DLD1 (cell line): ENCODE data around the gene CST7.
"Not testable (repeated sequence)": the region's sequence is repeated elsewhere in the genome, so short reads cannot be mapped to it uniquely, and the experiment has no call there.

Source experiments
- in situ Hi-C: cut with HindIII; loops from 2 replicates; pipeline ENCODE4 v1.10.0; 2017; ENCODE audit warnings: low sequenced_read_pairs

The CST7 gene, protein sequence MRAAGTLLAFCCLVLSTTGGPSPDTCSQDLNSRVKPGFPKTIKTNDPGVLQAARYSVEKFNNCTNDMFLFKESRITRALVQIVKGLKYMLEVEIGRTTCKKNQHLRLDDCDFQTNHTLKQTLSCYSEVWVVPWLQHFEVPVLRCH

DNA sequence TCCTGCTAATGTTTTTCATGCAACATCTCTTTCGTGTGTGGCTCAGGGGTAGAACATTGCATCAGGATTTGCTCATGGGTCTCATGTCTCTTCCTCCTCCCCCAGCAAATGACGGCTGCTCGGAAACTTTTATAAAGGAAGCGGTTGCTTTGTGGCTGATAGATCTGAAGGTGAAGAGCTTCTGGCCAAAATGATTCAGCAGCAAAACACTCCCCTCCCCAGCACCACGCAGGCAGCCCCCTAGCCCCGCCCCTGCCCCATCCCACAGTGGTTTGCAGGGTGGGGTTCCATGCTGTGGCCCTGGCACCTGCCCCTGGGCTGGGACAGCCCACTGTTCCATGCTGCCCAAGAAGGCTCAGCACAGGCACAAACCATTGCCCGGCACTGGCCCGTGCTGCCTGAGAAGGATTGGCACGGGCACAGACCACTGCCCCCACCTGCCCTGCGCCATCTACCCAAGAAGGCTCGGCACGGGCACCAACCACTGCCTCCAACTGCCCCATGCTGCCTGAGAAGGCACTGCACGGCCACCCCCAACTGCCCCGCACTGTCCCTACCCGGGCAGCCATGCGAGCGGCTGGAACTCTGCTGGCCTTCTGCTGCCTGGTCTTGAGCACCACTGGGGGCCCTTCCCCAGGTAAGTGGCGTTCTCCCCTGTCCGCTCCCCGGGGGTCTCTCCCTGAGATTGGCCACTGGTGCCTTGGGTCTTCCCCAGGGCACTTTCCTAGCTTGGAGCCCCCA lies at the start of gene CST7:
TSS of gene CST7 (plus strand) at position 331 of the 741 bp plus-strand sequence. CDS start at position 568, 237 bp downstream.
- in situ Hi-C loops = no loop called here

DNA sequence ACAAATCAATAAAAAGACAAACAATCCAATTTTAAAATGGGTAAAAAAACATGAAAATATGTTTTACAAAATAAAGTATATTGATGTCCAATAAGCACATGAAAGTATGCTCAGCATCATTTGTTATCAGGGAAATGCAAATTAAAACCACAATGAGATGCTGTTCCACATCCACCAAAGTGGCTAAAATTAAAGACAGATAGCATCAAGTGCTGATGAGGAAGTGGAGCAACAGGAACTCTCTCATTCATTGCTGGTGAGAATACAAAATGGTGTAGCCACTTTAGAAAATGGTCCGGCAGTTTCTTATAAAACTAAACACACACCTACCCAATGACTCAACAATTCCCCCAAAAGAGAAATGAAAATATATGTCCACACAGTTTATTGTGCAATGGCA lies 42.3 kb upstream of the CST7 start:
- in situ Hi-C loops = no loop called here

DNA sequence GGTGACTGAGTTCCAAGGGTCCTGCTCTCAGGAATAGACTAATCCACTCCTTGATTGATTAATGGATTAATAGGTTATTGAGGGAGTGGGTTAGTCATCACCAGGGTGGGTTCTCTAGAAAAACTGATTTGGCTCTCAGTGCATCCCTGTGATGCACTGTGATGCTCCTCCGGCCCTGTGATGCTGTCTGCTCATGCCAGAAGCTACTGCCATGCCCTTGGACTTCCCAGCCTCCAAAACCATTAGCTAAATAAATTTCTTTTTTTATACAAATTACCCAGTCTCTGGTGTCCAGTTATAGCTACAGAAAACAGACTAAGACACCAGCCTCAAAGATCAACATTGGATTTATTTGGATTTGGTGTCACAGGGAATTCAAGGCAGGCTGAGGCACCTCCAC lies 40.4 kb upstream of the CST7 start:
- in situ Hi-C loops = no loop called here

DNA sequence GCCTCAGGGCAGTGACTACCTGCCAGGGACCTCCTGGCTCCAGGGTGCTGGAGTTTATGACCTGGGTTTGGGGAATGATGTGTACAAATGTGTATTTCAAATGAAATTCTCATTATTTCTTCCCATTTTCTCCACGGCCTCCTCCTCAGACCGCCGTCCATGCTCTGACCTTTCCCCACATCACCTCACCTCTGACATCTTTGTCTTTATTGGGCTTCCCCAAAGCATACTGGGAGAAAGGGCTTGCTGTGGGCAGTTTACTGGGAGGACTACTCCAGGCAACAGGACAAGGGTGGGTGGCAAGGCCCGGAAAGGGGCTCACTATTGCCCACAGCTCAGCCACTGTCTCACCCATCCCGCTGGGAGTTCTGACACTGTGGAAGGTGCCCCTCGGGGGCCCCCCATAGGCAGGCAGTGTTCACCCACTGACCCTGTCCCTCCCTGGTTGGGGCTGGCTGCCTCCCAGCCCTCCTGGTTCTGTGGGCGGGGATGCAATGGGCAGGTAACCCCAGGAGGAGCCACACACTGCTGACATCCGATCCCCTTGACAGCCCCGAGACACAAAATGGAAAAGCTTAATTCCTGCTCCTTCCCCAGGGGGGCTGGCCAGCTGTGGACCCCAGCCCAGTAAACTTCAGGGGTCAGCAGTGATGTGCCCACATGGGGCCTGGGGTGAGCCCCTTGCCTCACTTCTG lies 39.8 kb upstream of the CST7 start:
- in situ Hi-C loops = no loop called here

DNA sequence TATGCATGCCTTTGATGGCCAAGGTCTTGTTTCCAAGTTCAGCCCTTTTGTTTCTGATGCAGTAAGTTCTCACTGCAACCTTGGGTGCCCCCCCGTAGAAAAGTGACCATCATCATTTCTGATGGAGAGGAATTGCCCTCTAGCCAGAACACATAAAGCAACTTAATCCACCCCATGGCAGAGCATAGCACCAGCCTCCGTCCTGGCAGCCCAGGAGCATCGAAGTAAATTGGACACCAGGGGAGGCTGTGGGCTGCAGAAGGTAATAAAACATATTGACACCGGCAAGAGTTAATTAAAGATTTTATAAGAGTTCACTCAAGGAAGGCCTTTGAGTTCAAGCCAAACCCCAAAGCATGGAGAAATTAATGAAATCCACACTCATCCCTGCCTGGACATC lies 39.2 kb upstream of the CST7 start:
- in situ Hi-C loops = no loop called here

DNA sequence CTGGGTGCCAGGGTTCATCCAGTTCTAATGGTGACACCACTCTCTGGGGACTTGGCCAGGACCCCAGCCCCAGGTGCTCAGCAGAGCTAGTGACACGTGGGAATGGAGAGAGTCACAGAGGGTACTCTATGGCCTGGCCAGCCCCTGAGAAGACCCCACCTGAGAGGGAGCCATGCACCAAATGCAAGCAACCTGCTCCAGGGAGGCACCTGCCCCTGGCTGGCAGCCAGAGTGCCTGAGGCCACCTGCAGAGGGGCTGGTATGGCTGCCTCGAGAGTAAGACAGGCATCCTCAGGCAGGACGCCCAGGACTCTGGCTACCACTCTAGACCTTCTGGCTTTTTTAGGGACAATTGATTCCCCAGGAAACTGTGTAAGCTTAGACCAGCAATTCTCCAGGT lies 38.6 kb upstream of the CST7 start:
- in situ Hi-C loops = no loop called here

DNA sequence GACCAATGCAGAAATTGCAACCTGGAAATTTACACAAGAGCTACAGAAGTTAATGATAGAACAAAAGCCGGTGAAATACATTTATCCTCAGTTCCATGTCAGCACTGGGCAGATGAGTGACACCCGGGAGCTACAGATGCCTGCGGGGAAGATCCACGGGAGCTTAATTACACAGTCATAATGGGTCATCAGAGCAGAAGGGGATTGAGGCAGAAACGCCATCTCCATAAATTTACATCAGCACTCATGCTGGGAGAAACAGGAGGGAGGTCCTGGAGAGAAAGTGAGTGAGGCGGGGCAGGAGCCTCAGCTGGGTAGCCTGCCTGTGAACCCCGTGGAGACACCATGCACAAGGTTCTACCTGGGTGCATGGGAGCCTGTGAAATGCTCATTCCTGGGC lies 37.6 kb upstream of the CST7 start:
- in situ Hi-C loops = no loop called here

DNA sequence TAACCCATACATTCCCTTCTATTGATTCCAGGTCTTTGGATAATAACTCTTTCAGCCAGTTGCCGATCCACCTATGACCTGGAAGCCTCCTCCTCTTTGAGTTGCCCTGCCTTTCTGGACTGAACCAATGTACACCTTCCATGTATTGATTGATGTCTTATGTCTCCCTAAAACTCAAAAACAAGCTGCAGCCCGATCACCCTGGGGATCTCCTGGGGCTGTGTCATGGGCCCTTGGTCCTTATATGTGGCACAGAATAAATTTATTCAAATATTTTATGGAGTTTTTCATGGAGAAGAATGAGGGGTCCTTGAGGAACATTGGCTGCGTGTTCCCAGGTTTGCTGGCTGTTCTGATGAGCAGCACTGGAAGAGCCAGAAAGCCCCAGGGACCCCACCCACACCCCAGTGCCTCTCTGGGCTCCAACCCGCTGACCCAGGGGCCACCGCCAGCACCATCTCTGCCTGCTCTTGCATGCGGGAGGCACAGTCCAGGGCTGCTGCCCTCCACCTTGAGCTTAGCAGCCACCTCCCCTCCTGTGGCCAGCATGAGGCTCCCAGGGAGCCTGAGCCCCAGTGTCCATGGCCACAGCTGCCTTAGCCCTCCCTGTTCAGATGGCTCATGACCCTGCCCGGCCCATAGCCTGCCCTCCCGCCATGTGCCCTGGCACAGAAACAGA lies 36.5 kb upstream of the CST7 start:
- in situ Hi-C loops = no loop called here

DNA sequence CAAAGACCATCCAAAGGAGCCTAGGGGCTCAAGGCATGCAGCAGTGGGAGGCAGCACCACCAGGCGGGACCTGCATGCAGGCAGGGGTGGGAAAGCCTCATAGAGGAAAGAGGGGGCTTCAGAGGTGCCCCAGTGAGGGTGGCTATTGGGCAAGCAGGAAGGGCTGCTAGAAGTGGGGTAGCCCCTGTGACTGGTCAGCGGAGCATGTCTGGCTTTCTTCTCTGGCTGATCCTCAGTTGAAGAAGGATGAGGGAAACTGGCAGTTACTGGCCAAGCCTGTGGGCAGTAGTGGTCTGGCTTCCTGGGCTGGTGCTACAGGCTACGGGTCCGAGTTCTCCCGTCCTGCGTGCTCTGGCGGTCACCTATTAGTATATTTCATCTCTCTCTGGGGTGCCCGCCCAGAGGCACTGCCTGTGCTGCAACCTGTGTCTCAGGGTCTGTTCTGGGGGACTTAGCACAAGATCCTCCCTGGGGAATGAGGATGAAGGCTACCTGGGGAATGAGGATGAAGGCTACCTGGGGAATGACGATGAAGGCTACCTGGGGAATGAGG lies 35.9 kb upstream of the CST7 start:
- in situ Hi-C loops = no loop called here

DNA sequence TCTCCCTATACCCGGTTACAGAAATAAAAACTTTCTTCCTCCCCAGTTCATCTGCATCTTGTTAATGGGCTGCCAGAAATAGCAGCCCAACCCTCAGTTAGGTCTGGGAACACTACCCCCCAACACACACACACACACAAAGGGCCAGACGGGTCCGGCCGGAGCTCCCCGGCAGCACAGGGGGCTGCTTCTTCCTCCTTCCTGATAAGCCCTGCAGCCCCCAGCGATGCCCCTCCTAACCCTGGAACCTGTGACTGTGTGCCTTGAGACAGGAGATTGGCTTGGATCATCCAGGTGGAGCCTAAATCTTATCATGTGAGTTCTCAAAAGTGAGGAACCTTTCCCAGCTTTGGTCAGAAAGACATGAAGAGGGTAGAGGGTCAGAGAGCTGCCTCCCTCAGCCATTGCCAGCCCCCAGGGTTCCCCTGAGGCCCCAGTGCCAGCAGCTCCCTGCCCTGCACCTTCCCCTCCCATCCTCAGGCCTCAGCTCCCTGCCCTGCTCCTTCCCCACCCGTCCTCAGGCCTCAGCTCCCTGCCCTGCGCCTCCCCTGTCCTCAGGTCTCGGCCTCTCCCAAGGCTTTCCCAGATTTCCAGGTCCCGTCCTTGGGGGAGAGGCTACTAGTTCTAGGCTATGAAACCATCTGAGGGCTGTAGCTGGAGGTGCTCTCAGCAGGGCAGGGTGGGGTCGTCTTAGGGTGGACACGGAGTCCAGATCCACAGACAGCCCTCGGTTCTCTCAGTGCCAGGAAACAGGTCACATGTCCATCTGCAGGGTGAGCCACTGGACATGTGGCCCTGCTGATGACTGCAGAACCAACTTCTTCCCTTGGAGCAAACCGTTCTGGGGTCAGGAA lies 34.5 kb upstream of the CST7 start:
- in situ Hi-C loops = no loop called here

DNA sequence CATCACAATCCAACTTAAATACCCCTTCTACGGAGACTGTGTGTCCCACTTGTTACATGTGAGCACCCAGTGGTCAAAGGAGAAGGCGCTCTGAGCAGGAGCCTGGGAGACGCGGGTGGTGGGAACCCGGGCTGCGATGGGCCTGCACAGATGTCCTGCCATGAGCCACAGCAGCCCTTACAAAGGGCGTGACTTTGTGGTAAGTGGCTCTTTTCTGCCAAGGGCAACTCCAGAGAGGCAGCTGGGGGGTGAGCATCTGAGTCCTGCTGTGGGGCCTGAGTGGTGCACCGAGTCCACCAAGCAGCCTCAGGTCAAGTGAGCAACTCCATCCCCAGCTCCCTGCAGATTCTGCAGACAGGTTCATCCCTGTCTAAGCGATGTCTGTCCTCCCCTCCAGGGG lies 33.6 kb upstream of the CST7 start:
- in situ Hi-C loops = no loop called here

DNA sequence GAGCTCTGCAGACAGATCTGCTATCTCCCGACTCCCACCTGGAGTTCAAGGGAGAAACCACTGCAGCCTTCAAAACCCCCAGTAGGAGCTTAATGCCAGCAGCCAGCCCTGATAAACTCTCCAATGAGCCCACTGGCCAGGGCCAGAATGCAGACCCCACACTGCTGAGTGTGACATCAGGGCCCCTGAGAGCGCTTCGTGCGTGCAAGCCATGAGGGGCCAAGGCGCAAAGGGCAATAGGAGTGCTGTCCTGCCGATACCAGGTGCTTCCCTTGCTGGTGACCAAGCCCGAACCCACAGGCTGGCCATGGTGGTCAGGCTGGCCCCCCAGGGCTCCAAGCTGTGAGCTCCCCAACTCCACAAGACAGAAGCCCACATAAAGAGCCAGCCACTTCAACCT lies 33.2 kb upstream of the CST7 start:
- in situ Hi-C loops = no loop called here

DNA sequence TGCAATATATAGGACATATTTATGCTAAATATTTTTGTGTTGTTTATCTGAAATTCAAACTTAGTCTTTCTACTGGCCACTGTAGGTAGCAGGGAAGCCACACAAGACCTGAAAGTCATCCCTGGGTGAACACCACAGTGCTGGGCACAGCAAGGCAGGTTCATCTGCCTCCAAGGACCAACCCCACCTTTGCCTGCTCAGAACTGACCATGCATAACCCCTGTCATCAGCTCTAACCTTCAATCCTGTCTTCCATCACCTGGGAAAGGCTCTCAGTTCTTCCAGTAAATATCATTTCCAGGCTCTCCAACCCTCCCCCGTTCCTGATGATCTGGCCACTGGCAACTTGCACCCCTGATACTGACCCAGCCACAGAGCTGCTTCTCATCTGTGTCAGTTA lies 32.7 kb upstream of the CST7 start:
- in situ Hi-C loops = no loop called here

DNA sequence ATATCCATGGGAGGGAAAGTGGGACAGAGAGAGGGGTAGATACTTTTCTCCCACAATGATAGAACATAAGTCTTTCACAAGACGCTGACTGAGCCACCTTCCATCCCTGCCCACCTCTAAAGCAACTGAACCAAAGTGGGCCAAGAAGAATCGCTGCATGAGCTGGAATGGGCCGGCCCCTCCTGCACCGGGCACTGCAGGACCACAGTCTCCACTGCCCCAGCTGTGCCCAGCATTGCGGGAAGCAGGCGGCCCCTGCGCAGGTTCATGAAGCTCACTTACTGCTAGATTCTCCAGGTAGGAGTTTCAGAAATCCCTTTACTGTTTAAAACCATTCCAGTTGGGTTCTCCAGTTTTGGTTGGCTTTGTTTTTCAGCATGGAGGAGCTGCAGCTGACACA lies 32.0 kb upstream of the CST7 start:
- in situ Hi-C loops = no loop called here

DNA sequence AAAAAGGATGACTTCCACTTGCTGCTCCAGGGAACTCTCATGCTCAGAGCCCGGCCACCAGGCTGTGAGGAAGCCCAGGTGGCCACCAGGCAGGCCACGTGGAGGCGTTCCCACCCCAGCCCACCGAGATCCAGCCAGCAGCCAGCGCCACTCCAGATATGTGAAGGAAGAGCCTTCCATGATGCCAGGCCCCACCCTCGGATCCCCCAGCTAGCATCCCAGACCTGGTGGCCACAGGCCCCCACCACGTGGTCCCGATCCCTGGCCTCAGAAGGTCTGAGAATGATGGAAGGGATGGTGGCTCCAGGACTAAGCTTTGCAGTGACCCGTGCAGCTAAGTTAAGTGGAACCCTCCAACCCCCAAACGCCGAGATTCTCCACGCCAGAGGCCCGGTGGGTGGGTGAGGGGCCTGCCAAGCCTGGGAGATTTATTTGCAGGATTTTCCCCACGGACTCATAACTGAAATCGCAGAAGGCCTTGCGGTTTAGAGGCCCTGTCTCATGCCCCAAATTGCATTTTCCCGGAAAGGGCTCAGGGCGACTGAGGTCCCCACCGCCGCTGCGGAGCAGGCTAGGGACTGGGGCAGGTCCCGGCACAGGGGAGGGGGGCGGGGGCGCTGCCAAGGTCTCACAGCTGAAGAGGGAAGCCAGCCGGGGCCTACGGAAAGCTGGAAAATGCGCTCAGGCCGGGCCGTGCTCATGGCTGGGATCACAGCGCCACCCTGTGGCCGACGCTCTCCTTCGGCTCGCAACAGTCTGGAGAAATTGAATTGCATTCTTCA lies 31.1 kb upstream of the CST7 start:
- in situ Hi-C loops = no loop called here

DNA sequence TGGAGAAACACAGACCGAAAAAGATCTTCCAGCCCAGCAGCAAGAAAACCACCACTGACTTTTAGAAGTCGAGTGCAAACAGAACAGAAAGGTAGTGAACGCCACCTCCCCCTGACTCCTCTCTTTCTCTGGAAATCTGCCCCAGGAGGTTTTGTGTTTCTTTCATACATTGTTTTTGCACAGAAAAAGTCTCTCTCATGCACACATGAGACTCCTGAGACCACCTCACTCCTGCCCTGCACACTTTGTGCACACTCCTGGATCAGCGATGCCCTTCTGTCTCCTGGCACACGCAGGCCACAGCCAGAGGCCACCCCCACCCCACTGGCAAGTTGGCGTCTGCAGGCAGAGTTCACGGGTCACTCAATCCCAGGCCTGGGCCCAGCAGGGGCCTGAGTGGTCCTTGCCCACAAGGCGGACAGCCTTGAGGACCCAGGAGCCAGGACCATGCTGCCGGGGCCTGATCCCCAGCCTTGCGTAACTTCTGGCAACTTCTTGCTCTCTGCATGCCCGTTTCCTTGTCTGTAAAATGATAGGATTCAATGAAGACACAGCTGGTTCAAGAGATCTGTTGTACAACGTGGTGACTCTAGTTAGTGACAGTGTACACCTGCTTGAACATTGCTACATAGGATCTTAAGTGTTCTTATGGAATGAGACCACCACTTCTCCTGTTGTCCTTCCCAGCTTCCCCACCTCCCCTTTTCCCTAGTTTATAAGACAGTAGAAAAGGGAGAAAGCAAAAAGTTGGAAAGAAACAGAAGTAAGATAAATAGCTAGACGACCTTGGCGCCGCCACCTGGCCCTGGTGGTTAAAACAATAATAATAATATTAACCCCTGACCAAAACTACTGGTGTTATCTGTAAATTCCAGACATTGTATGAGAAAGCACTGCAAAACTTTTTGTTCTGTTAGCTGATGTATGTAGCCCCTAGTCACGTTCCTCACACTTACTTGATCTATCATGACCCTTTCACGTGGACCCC lies 30.2 kb upstream of the CST7 start:
- in situ Hi-C loops = no loop called here

DNA sequence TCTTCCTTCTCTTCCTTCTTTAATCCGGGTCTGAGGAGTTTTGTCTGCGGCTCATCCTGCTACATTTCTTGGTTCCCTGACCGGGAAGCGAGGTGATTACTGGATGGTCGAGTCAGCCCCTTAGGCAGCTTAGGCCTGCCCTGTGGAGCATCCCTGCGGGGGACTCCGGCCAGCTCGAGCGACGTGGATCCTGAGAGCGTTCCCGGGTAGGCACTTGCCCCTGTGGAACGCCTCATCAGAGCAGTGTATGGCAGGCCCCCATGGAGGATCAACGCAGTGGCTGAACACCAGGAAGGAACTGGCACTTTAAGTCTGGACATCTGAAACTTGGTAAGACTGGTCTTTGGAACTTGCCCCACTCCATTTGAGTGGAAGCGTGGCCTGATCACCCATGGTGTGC lies 29.4 kb upstream of the CST7 start:
- in situ Hi-C loops = not testable (repeated sequence)

DNA sequence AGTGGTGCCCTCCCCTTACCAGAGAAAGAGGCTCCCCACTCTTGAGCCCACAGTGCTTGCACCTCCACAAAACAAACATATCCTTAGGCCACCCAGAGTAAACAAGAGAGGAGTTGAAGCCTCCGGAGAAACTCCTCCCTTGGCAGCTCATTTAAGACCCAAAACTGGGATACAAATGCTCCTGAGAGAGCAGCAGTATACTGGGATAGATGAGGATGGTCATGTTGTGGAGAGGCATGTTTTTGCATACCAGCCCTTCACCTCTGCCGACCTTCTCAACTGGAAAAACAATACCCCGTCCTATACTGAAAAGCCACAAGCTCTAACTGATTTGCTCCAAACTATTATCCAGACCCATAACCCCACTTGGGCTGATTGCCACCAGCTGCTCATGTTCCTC lies 28.4 kb upstream of the CST7 start:
- in situ Hi-C loops = not testable (repeated sequence)

DNA sequence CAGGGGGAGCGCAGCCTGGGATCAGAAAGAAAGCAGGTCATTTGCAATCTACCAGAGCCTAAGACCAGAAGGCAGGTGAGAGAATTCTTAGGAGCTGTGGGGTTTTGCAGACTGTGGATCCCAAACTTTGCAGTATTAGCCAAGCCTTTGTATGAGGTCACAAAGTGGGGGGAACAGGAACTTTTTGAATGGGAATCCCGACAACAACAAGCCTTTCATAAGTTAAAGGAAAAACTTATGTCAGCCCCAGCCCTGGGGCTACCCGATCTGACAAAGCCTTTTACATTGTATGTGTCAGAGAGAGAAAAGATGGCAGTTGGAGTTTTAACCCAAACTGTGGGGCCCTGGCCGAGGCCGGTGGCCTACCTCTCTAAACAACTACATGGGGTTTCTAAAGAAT lies 19.8 kb upstream of the CST7 start:
- in situ Hi-C loops = not testable (repeated sequence)
